HG03064 (cell line): ENCODE results near the gene EPHB2.
"Not testable (repeated sequence)": the region's sequence is repeated elsewhere in the genome, so short reads cannot be mapped to it uniquely, and the experiment has no call there.

Experiments used
- ATAC-seq: cut with Tn5 transposase; IDR thresholded peaks from one replicate; pipeline ENCODE4 v1.9.1; 2021; ENCODE audit warnings: low read depth; ENCODE audit not compliant: unreplicated experiment

EPHB2 gene

GRCh38 chr1:22710701-22711049 lies at the start of gene EPHB2:
Gene EPHB2 (plus strand): TSS chr1:22710839. CDS start chr1:22710983, 144 bp downstream.
- ATAC-seq: no peak

- no peak for ATAC-seq
These were observed 48.8 kb upstream of the EPHB2 start for GRCh38 chr1:22661880-22662279.

GRCh38 chr1:22662318-22662717 lies 48.3 kb upstream of the EPHB2 start:
- ATAC-seq: no peak

DNA sequence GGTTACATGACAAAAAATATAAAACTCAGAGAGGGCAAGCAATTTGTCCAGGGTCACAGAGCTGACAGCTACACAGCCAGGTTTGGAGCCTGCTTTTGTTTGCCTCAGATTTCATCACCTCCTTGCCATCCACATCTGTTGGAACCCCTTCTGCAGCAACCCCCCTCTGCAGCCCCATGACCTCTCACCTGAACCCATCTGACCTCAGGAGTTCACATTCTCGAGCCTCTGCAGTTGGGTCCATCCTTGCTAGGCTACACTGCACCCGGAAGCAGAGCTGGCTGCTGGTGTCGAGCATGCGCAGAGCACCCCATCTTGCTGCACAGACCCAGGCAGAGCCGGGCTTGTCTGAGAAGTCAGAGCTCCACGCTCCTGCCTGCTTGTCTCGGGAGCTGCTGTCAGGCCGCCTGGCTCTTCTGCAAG lies 47.6 kb upstream of the EPHB2 start:
- ATAC-seq: no peak

GRCh38 chr1:22665752-22666151 lies 44.9 kb upstream of the EPHB2 start:
- no peak for ATAC-seq

DNA sequence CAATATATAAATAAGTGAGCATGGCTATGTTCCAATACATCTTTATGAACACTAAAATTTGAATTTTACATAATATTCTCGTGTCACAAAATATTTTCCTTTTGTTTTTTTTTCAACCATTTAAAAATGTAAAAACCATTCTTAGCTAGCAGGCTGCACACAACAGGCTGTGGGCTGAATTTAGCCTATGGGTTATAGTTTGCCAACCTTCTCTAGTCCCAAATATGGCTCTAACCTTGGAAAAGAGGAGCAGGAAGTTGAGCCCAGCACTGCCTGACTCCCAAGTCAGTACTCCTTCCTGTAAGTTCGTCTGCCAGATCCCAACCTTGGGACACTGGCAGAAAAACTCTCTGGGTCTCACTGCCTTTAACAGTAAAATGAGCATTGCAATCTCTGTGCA lies 44.2 kb upstream of the EPHB2 start:
- no peak for ATAC-seq

DNA sequence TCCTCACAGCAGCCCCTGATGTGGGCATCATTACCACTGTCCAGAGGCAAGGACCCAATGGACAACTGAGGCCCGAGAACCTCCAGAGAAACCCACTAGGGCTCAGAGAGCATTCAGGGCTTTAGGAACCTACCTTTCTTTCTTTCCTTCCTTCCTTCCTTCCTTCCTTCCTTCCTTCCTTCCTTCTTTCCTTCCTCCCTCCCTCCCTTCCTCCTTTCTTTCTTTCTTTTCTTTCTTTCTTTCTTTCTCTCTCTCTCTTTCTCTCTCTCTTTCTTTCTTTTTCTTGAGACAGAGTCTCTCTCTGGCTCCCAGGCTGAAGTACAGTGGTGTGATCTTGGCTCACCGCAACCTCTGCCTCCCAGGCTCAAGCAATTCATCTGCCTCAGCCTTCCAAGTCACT lies 41.8 kb upstream of the EPHB2 start:
- ATAC-seq: not testable (repeated sequence)

GRCh38 chr1:22670352-22670975 lies 40.2 kb upstream of the EPHB2 start:
- no peak for ATAC-seq

GRCh38 chr1:22671999-22672398 lies 38.6 kb upstream of the EPHB2 start:
- ATAC-seq: no peak

DNA sequence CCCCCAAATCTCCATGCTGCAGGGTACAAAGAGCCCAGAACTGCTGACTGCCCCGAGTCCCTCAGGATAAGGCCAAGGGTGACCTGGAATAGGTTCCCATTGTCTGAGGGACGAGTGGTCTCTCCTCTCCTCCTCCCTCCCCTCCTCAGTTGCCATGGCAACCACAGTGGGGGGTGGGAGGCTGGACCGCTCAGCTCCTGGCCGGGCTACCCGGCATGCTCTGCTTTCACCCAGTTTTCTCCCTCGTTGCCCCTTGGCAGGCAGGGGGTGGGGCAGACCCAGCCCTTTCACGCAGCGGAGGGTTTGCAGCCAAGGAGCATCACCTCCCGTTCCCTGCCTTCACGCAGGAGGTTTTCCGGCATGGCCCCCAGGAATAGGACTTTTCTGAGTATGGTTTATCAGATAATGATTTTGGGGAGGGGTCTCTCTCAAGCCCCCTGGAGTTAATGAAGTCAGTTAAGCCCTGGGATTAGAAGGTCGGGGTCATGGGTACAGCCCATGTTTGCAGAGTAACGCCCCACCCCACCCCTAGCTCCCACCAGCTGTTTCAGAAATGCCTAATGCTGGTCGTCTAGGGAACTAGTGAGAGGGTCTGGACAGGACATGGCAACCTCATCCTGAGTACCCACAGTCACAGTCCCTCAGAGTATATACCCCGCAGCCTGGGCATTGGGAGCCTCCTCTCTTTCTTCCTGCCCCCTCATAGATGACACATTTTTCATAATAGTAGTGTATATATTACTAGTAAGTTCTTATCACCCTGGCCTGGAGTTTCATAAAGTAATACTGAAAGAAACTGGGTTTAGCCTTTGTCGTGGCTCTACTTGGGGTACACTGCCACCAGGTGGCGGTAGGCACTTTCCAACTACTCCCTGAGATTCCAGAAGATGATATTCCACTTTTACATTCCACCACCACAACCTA lies 36.9 kb upstream of the EPHB2 start:
- ATAC-seq: no peak

DNA sequence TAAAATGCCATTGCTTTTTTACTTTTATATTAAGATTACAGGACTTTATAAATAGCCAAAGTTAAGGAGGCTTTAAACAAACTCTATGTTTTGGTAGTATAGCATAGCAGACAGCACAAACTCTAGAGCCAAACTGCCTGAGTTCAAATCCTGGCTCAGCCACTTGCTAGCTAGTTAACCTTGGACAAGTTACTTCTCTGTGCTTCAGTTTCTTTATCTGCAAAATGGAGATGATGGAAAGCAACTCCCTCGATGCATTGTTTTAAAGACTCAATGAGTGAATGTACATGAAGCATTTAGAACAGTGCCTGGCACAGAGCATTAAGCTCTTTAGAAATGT lies 36.3 kb upstream of the EPHB2 start:
- ATAC-seq: no peak

- ATAC-seq: not testable (repeated sequence)
These were observed 34.5 kb upstream of the EPHB2 start for GRCh38 chr1:22676151-22676550.

- ATAC-seq: no peak
These were observed 33.6 kb upstream of the EPHB2 start for GRCh38 chr1:22676916-22677583.

DNA sequence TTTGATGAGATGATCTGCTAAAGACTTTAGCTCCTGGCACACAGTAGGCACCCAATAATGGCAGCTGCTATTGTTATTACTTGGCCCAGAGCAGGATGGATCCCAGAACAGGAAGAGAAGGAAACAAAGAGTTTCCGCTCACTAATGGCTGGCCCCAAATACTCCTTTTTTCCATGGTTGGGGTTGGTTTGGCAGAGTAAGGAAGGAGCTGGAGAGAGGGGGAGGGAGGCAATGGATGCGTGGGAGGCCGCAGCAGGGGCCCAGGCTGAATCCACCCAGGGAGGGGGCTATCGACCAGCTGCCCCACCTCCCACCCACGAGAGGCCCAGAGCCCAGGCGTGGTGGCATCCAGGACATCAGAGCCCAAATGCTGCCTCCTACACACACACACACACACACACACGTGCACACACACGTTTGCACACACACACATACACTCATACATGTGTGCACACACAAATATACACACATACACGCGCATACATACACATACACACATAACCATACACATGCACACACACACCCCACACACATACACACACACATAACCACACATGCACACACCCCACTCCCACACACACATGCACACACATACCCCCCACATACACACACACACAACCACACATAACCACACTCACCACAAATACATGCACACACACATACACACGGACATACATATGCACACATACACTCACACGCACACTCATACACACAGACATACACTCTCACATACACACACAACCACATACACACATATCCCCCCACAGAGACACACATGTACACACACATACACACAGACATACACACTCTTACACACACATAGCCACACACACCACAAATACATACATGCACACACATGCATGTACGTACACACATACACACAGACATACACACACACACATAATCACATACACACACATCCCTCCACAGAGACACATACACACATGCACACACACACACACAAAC lies 32.4 kb upstream of the EPHB2 start:
- no peak for ATAC-seq

DNA sequence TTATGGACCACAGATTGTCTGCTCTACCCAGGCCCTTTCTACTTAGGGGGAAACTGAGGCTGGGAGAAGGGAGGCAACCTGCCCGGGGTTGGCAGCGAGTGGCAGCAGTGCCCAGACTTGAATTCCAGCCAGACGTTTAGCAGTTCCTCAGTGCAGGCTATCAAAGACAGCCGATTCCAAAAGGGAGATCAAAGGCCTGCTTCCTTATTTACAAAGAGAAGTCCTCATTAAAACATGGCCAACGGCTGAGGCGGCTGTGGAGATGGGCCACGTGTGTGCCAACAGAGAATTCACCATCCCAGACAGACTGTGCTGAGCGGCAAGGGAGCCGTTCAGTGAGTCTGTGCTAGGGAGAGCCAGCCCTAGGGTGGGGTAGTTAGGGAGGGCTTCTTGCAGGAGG lies 29.9 kb upstream of the EPHB2 start:
- ATAC-seq: no peak

DNA sequence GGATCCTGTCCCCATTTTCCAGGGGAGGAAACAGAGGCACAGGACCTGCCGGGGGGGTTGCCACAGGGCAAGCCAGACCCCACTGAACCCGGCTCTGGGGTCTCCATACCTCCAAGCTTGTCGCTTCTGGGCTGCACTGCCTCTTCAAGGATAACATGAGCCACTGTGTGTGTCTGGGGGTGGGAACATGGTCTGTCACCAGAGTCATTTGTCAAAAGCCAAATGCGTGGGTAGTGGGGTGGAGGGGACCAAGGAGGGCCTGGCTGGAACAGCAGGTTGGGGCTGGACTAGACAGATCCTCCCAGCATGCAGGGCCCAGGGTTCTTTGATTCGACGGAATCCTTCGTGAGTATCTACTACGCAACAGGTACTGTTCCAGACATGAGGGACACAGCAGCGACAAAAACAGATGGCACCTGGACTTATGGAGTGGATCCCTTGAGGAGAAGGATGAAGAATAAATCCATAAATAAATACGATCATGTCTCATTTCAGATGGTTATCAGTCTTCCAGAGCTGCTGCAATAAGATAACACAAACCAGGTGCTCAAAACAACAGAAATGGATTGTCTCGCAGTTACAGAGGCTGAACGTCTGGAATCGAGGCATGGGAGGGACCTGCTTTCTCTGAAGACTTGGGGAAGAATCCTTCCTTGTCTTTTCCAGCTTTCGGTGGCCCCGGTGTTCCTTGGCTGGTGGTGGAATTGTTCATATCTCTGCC lies 28.9 kb upstream of the EPHB2 start:
- ATAC-seq: no peak

- no peak for ATAC-seq
These were observed 27.1 kb upstream of the EPHB2 start for GRCh38 chr1:22683547-22683946.

DNA sequence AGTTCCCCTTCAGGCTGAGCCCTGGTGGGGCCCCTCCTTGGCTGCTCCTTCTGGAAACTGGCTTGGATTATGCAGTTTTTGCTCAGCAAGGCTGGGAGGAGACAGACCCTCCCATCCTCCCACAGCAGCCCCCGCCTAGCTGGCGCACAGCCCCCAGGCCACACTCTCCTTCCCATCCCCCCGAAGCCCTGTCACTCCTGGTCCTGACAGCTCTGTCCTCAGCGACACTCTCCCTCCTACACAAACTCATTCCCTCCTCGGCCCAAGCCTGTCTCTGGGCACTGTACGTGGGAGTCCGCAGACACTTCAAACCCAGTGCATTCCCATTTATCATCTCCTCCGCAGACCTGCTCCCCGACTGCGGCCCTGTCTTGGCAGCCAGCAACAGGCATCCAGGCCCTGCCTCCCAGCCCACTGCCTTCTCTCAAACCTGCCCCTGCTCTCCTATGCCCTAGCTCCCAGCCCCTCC lies 25.0 kb upstream of the EPHB2 start:
- no peak for ATAC-seq

DNA sequence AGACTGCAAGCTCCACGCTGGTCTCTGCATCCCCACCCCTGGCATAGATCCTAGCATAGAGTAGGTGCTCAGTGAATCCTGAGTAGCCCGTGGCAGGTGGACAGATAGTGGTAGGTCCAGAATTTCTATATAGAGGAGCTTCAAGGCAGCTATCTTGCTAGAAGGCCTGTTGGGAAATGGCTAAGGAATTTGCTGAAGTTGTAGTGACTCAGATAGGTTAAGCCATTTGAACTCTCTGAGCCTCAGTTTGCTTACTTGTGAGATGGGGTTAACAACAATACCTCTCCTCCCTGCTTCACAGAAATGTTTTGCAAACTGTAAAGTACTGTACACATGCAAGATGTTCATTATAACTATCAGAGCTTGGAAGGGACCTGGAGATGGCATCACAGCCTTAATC lies 23.4 kb upstream of the EPHB2 start:
- ATAC-seq: no peak

- ATAC-seq: no peak
These were observed 22.2 kb upstream of the EPHB2 start for GRCh38 chr1:22688466-22688865.
